Measurements from ENCODE around the gene PSG2.
A peak's percentile ranks its signal among the peaks of the same experiment; 100 is the strongest.
"Not testable (repeated sequence)": the region's sequence is repeated elsewhere in the genome, so short reads cannot be mapped to it uniquely, and the experiment has no call there.

The PSG2 gene

GRCh38 chr19:43077881-43078280 lies 4.6 kb downstream of the PSG2 start:
- DNase-seq (ENCODE audit: low spot score): peak; percentile 86

GRCh38 chr19:43062418-43062817 lies 20.1 kb downstream of the PSG2 start:
- DNase-seq (ENCODE audit: low spot score): not testable (repeated sequence)

GRCh38 chr19:43061326-43061725 lies 21.2 kb downstream of the PSG2 start:
- peak; percentile 68 for DNase-seq (ENCODE audit: low spot score)

GRCh38 chr19:43060254-43060653 lies 22.2 kb downstream of the PSG2 start:
- DNase-seq (ENCODE audit: low spot score): not testable (repeated sequence)

GRCh38 chr19:43059482-43059881 lies 23.0 kb downstream of the PSG2 start:
- DNase-seq (ENCODE audit: low spot score): not testable (repeated sequence)

GRCh38 chr19:43058440-43058839 lies 24.1 kb downstream of the PSG2 start:
- not testable (repeated sequence) for DNase-seq (ENCODE audit: low spot score)

GRCh38 chr19:43047966-43048365 lies 34.5 kb downstream of the PSG2 start:
- not testable (repeated sequence) for DNase-seq (ENCODE audit: low spot score)

- DNase-seq (ENCODE audit: low spot score): not testable (repeated sequence)
These were observed 35.9 kb downstream of the PSG2 start for GRCh38 chr19:43046578-43046977.

GRCh38 chr19:43043492-43044180 lies 38.9 kb downstream of the PSG2 start:
- DNase-seq (ENCODE audit: low spot score): peak; percentile 72

- DNase-seq (ENCODE audit: low spot score): peak; percentile 64
These were observed 50.9 kb downstream of the PSG2 start for GRCh38 chr19:43031645-43032044.

- DNase-seq (ENCODE audit: low spot score): peak; percentile 82
These were observed 53.6 kb downstream of the PSG2 start for GRCh38 chr19:43028866-43029265.

GRCh38 chr19:43027985-43028384 lies 54.5 kb downstream of the PSG2 start:
- peak; percentile 56 for DNase-seq (ENCODE audit: low spot score)

- DNase-seq (ENCODE audit: low spot score): not testable (repeated sequence)
These were observed 55.4 kb downstream of the PSG2 start for GRCh38 chr19:43027061-43027460.

- DNase-seq (ENCODE audit: low spot score): not testable (repeated sequence)
These were observed 56.1 kb downstream of the PSG2 start, which contains the start of gene PSG11 for GRCh38 chr19:43026369-43026768. TSS of gene PSG11 (minus strand) at chr19:43026469. CDS start at chr19:43026372, 97 bp downstream.

GRCh38 chr19:43022098-43022497 lies 60.4 kb downstream of the PSG2 start:
- DNase-seq (ENCODE audit: low spot score): not testable (repeated sequence)

- peak; percentile 91 for DNase-seq (ENCODE audit: low spot score)
These were observed 60.9 kb downstream of the PSG2 start for GRCh38 chr19:43021629-43022028.

GRCh38 chr19:43019588-43019987 lies 62.9 kb downstream of the PSG2 start:
- peak; percentile 53 for DNase-seq (ENCODE audit: low spot score)
